Inflammatory macrophage (primary cell): ENCODE data around the gene TAC1.
"Not testable (repeated sequence)": the region's sequence is repeated elsewhere in the genome, so short reads cannot be mapped to it uniquely, and the experiment has no call there.

ENCODE experiments used
- DNase-seq, 2 donors: peaks; one replicate each; pipeline ENCODE4 v3.0.0-alpha.2; 2020 to 2022
- total RNA-seq, 18 experiments: gene quantifications; one replicate each; lab custom pipeline; 2026; ENCODE audit warnings: mixed read lengths in 6 of 18, inconsistent platforms in 2 of 18; lab: John Stamatoyannopoulos, UW

The TAC1 gene
- total RNA-seq, result 0 to 0.05 (median 0) reads per million in 18 experiments

DNA sequence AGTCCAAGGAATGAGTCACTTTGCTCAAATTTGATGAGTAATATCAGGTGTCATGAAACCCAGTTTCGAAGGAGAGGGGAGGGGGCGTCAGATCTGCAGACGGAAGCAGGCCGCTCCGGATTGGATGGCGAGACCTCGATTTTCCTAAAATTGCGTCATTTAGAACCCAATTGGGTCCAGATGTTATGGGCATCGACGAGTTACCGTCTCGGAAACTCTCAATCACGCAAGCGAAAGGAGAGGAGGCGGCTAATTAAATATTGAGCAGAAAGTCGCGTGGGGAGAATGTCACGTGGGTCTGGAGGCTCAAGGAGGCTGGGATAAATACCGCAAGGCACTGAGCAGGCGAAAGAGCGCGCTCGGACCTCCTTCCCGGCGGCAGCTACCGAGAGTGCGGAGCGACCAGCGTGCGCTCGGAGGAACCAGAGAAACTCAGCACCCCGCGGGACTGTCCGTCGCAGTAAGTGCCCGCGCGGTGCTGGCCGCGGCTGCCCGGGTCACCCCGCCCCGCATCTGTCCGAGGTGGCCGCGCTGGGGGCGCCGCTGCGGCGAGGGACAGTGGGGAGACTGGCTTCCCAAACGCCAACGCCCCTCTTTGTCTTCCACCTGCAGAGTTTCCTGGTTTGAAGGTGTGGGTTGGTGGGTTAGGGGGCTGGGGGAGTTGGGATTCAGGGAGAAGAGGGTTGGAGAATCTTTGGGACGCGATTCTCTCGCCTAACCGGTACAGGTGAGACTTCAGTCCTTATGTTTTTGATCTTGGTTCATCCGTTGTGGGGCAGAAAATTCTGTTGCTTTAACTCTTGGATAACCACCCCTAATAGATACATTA, at the start of gene TAC1:
Gene TAC1 (plus strand): TSS at position 351 of the 829 bp plus-strand sequence. CDS start 527 bp downstream, outside the sequence.
- DNase-seq, result no peak

DNA sequence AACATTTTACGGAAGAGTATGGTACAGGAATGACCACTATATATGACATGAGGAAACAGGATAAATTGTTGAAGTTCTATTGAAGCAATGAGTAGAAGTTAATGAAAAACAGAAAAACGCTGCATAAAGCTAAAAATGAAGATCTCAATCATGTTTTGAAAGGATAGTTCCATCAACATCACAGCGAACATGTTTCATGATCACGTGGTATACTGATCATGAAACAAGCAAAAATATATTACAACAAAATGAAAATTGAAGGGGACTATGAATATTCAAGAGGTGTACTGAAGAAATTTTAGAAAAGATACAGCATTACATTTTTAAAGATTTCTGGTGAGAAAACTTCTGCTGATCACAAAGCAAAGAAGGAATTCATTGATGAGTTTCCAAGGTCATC, 45.9 kb upstream of the TAC1 start:
- DNase-seq, result no peak

DNA sequence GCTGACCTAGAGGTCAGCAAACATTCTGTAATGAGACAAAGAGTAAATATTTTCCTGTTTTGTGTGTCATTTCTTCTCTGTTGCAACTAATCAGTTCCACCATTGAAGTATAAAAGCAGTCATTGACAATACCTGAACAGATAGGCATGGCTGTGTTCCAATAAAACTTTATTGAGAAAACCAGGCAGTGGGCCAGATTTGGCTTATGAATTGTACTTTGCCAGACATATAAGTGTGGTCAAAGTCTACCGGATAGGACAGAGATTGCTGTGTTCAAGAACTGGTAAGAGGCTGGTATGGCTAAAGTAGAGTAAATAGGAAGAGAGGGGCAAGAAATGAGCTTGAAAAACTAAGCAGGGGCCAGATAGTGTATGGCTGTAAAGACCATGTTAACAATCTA, 38.3 kb upstream of the TAC1 start:
- DNase-seq, result no peak

DNA sequence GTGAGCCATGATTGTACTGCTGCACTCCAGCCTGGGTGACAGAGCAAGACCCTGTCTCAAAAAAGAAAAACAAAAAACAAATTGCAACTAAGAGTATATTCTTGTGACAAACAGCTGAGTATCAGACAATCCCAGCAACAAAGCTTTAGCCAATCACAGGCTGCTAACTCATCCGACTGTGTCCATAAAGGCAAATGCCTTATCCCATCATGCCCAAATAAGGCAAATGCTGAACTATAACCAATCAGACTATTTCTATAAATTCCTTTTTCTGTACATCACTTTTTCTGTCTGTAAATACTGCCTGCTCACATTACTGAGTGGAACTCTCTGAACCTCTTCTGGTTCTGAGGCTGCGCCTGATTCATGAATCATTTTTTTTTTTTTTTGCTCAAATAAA, 37.5 kb upstream of the TAC1 start:
- no peak for DNase-seq

DNA sequence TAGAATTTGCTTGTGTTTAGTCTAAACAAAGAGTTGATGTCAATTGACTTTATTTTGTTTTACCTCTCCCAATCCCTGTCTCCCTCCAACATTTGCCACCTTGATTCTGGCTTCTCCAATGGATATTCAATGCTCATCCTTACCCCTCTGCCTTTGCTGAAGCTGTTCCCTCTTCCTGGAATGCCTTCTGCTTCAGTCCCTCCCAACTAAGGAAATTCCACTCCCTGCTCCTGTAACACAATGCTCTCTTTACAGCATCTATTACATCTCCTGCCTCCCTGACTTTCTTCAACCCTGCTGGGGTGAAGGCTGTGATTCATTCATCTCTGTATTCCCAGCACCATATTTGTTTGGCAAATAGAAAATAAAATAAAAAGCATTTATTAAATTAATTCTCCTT, 34.5 kb upstream of the TAC1 start:
- DNase-seq, result no peak

- DNase-seq, result no peak
Measured at GRCh38 chr7:97722386-97722785, 9.5 kb upstream of the TAC1 start.

- DNase-seq, result no peak
Measured at GRCh38 chr7:97732565-97733275, 834 bp downstream of the TAC1 start.

- no peak for DNase-seq
Measured at GRCh38 chr7:97733276-97734161, 1.6 kb downstream of the TAC1 start.

- DNase-seq, result no peak
Measured at GRCh38 chr7:97734255-97734654, 2.4 kb downstream of the TAC1 start.

DNA sequence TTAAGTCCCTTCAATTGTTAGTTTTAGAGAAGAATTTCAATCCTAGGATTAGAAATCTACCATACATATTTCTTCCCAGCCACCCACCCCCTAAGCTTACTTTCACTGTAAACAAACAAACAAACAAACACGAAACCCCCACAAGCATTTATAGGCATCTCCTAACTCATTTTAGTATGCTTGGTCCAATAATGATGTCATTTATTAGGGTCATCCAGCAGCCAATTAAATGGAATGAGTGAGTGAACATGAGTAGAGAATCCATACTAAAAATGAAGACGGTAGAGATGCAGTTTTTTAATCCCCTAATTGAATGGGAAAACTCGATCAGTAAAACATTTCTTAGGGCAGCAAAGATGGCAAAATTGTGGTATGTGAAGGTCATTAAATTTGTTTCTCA, 3.2 kb downstream of the TAC1 start:
- no peak for DNase-seq

- DNase-seq, result no peak
Measured at GRCh38 chr7:97748482-97748881, 16.6 kb downstream of the TAC1 start.

- DNase-seq, result no peak
Measured at GRCh38 chr7:97751566-97751965, 19.7 kb downstream of the TAC1 start.

- no peak for DNase-seq
Measured at GRCh38 chr7:97752215-97752614, 20.3 kb downstream of the TAC1 start.

GRCh38 chr7:97757824-97758223, 25.9 kb downstream of the TAC1 start:
- no peak for DNase-seq

DNA sequence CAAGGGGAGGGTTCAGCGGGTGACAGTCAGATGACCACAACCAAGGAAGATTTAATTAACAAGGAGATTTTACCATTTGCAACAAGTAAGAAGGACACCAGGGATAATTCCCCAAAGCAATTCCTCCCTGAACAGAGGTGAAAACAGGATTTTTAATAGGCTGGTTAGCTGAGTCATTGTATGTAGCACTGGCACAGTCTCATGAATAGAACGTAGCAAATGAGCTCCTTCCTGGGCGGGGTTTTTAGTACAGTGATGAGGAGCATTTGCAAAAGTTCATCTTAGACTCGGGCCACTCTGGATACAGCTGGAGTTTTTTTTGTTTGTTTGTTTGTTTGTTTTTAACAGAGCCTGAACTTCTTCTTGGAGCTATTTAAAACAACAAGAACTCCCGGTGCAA, 39.0 kb downstream of the TAC1 start:
- DNase-seq, result no peak

- DNase-seq, result no peak
Measured at GRCh38 chr7:97771576-97771975, 39.7 kb downstream of the TAC1 start.

GRCh38 chr7:97772045-97772901, 40.4 kb downstream of the TAC1 start:
- DNase-seq, result no peak

- not testable (repeated sequence) for DNase-seq
Measured at GRCh38 chr7:97786398-97786797, 54.5 kb downstream of the TAC1 start.
